Kidney capillary endothelial cell (primary cell): Measurements from ENCODE around the gene MAML1.

Experiments used
- DNase-seq: peaks from one replicate; pipeline ENCODE4 v3.0.0-alpha.2; 2018; ENCODE audit warnings: low spot score

Gene MAML1

GRCh38 chr5:179824745-179825112 is 92.1 kb downstream of the MAML1 start:
- DNase-seq, result no peak

- no peak for DNase-seq
Observed at GRCh38 chr5:179825655-179826182, 93.1 kb downstream of the MAML1 start.
